Activated T-cell treated with anti-CD3 and anti-CD28 coated beads, Interleukin-2, amount 50 U/mL, for 24 hours (primary cell): ENCODE data around the gene XCR1.

Experiments used
- DNase-seq: peaks from one replicate; pipeline ENCODE4 v3.0.0-alpha.2; 2020
- H3K27ac Mint-ChIP-seq: 2 replicates; pipeline ENCODE4 v1.8.0; 2020; ENCODE audit warnings: mild to moderate bottlenecking, mixed read lengths
- H3K27me3 Mint-ChIP-seq: 2 replicates; pipeline ENCODE4 v1.8.0; 2020; ENCODE audit warnings: mixed read lengths
- H3K36me3 Mint-ChIP-seq: 2 replicates; pipeline ENCODE4 v1.8.0; 2020; ENCODE audit warnings: low read depth, mixed read lengths
- H3K4me1 Mint-ChIP-seq: 2 replicates; pipeline ENCODE4 v1.8.0; 2020; ENCODE audit warnings: low read depth, mixed read lengths
- H3K4me3 Mint-ChIP-seq: 2 replicates; pipeline ENCODE4 v1.8.0; 2020; ENCODE audit warnings: mild to moderate bottlenecking, moderate library complexity, mixed read lengths
- H3K9me3 Mint-ChIP-seq: 2 replicates; pipeline ENCODE4 v1.8.0; 2020; ENCODE audit warnings: mixed read lengths

The XCR1 gene

DNA sequence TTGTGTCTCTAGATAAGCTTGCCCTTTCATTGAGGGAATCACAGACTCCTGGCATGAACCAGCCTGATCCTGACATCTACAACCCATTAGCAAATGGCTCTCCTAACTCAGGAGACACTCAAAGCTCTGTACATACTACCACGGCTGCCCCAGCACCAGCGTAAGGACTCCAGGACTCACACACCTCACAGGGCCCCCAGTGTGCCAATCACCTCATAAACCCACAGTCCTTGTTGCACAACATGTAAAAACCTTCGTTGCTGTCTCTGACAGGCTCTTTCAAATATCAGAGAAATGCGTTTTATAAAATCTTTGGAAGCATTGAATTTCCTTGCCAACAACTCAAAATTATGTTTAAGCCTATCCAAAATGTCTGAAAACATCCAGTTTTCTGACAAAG lies 38.9 kb downstream of the XCR1 start:
- H3K4me3 Mint-ChIP-seq: no peak overlapping the region
- H3K27ac Mint-ChIP-seq: peak overlapping the region; percentile 72
- H3K4me1 Mint-ChIP-seq: peaks cover 77% of the 10 kb centered on the region
- H3K9me3 Mint-ChIP-seq: peaks cover 3% of the 10 kb centered on the region
- peaks cover 57% of the 10 kb centered on the region for H3K36me3 Mint-ChIP-seq
- no peak for DNase-seq
- no peaks in the 10 kb centered on the region for H3K27me3 Mint-ChIP-seq

DNA sequence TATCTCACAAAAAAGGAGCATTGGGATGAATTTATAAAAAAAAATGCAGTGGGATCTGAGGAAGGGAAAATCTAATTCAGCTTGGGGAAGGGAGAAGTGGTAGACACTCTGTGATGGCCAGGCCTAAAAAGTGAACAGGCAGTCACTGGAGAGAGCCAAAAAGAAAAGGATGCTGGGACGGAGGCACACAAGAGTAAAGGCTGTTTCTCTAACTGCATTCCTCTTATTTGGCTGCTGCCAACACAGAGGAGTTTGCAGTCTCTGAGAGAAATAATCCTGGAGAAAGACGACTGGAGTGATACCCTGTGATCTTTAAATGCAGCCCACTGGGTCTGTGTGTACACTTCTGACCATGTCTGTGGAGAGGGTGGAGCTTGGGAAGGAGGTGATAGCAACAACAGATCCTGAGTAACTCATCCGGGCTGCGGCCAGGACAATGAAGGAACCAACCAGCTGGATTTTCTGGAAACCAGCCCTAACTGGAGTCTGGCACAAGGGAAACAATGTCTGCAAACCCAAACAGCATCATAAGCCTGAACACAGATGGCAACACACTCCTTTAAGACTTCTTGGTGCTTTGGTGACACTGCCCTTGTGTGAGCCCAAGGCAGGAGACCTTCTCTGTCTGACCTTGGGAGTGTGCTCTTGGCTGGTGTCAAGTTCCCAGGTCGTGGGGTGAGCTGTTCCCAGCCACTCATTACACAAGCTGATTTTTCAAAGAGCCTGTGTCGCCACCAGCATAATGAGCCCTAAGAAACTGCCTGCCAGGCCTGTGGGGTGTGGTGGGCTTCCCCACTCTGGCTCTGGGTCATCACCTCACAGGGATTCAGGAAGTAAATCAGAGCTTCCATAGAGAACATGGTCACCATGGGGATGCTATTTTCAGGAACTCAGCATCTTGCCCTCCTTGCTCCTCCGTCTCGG lies 39.7 kb downstream of the XCR1 start:
- H3K4me3 Mint-ChIP-seq: no peak overlapping the region
- H3K36me3 Mint-ChIP-seq: peaks cover 57% of the 10 kb centered on the region

DNA sequence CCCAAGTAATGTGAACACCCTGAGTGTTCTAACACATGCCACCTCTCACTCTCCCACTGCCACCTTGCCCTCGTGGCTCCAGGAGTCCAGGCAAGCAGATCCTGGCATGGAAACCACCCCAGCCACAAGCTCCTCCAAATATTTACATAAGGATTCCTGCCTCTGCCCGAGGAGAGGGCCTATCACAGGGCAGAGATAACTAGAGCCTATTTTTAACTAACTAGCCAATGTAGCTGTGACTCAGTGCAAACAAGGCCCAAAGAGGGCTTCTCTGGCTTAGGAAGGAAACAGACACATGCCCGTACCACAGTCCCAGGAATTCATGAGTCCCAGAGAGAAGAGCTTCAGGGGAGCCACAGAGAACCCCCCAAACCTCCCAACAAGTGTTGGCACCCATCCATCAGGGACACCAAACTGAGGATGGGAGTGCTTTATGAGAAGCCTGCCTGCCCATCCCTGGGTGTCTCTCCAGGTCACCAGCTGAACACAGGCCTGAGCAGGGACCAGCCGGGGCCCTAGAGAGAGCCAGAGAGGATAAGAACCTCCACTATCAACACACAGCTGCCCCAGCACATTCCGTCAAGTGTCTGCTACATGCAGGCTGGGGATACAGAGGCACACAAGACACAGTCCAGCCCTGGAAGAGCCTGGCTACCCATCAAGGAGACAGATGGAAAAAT lies 40.8 kb downstream of the XCR1 start:
- Mint-ChIP-seq H3K9me3 (no peaks in the 10 kb centered on the region), H3K4me3 (no peak overlapping the region), H3K36me3 (peaks cover 61% of the 10 kb centered on the region), H3K27ac (peak overlapping the region; percentile 28), H3K4me1 (peaks cover 68% of the 10 kb centered on the region), H3K27me3 (no peaks in the 10 kb centered on the region)
- DNase-seq: no peak

More for the DNA sequence above, 39.7 kb downstream of the XCR1 start:
- Mint-ChIP-seq H3K9me3 (no peaks in the 10 kb centered on the region), H3K27ac (peak overlapping the region; percentile 72), H3K4me1 (peaks cover 70% of the 10 kb centered on the region), H3K27me3 (no peaks in the 10 kb centered on the region)
- DNase-seq: no peak

- no peaks in the 10 kb centered on the region for H3K9me3 Mint-ChIP-seq
- no peaks in the 10 kb centered on the region for H3K27me3 Mint-ChIP-seq
- no peak for DNase-seq
- H3K4me1 Mint-ChIP-seq: peaks cover 72% of the 10 kb centered on the region
- peaks cover 66% of the 10 kb centered on the region for H3K36me3 Mint-ChIP-seq
- H3K4me3 Mint-ChIP-seq: no peak overlapping the region
- peak overlapping the region; percentile 28 for H3K27ac Mint-ChIP-seq
Measured at GRCh38 chr3:45985532-45986302, 41.6 kb downstream of the XCR1 start.

GRCh38 chr3:45984331-45985312 lies 42.7 kb downstream of the XCR1 start:
- Mint-ChIP-seq H3K27me3 (no peaks in the 10 kb centered on the region), H3K27ac (peak overlapping the region; percentile 27), H3K4me1 (peaks cover 72% of the 10 kb centered on the region), H3K9me3 (no peaks in the 10 kb centered on the region), H3K36me3 (peaks cover 74% of the 10 kb centered on the region), H3K4me3 (no peak overlapping the region)
- DNase-seq: no peak

- no peak for DNase-seq
- Mint-ChIP-seq H3K36me3 (peaks cover 82% of the 10 kb centered on the region), H3K9me3 (no peaks in the 10 kb centered on the region), H3K27me3 (no peaks in the 10 kb centered on the region), H3K4me1 (peaks cover 71% of the 10 kb centered on the region), H3K4me3 (no peak overlapping the region), H3K27ac (no peak overlapping the region)
Measured at GRCh38 chr3:45983770-45984169, 43.5 kb downstream of the XCR1 start.

DNA sequence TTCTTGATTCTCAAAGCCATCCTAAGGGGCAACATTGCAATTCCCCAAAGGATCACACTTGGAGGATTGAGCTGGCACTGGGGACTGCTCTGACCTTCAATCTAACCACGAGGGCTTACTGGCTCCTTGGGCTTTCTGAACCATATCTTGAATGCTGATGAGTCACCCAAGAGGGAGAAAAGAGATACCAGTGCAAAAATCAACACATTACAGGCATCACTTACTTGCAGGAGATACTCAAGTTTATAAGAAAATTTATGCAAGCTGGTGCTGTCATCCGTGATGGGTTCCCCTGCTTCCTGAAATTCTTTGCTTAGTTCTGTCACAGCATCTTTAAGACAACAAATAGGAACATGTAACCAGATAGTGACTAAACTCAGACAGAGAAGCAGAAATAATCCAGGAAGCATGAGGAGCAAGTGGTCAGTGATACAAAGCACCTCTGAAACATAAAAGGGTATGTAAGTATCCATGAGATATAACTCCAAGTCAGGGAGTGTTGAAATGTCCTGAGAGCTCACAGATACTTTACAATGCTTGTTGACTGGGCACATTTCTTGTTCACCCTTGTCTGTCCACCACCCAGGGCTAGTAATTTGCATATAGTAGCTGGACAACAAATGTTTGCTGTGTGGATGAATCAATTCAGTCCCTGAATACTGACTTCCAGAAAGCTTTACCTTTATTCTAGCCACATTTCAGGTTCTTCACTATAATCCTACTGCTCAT lies 45.8 kb downstream of the XCR1 start:
- H3K9me3 Mint-ChIP-seq: peaks cover 2% of the 10 kb centered on the region
- peak overlapping the region; percentile 10 for H3K27ac Mint-ChIP-seq
- peaks cover 69% of the 10 kb centered on the region for H3K4me1 Mint-ChIP-seq
- H3K36me3 Mint-ChIP-seq: peaks cover 91% of the 10 kb centered on the region
- H3K4me3 Mint-ChIP-seq: no peak overlapping the region
- DNase-seq: no peak
- H3K27me3 Mint-ChIP-seq: no peaks in the 10 kb centered on the region

GRCh38 chr3:45980819-45981218 lies 46.5 kb downstream of the XCR1 start:
- peak overlapping the region; percentile 62 for H3K27ac Mint-ChIP-seq
- no peaks in the 10 kb centered on the region for H3K27me3 Mint-ChIP-seq
- peaks cover 69% of the 10 kb centered on the region for H3K4me1 Mint-ChIP-seq
- H3K9me3 Mint-ChIP-seq: peaks cover 2% of the 10 kb centered on the region
- no peak for DNase-seq
- peaks cover 90% of the 10 kb centered on the region for H3K36me3 Mint-ChIP-seq
- H3K4me3 Mint-ChIP-seq: no peak overlapping the region

- Mint-ChIP-seq H3K36me3 (peaks cover 91% of the 10 kb centered on the region), H3K4me3 (peak overlapping the region; percentile 40), H3K9me3 (peaks cover 2% of the 10 kb centered on the region), H3K4me1 (peaks cover 71% of the 10 kb centered on the region), H3K27me3 (no peaks in the 10 kb centered on the region), H3K27ac (peak overlapping the region; percentile 70)
- DNase-seq: no peak
Measured at GRCh38 chr3:45980229-45980813, 47.0 kb downstream of the XCR1 start.

GRCh38 chr3:45979378-45979777 lies 47.9 kb downstream of the XCR1 start:
- peaks cover 2% of the 10 kb centered on the region for H3K9me3 Mint-ChIP-seq
- no peak for DNase-seq
- peaks cover 90% of the 10 kb centered on the region for H3K36me3 Mint-ChIP-seq
- no peaks in the 10 kb centered on the region for H3K27me3 Mint-ChIP-seq
- peaks cover 76% of the 10 kb centered on the region for H3K4me1 Mint-ChIP-seq
- peak overlapping the region; percentile 37 for H3K4me3 Mint-ChIP-seq
- H3K27ac Mint-ChIP-seq: peak overlapping the region; percentile 59

GRCh38 chr3:45978006-45978761 lies 49.1 kb downstream of the XCR1 start:
- DNase-seq: no peak
- peak overlapping the region; percentile 55 for H3K4me3 Mint-ChIP-seq
- peak overlapping the region; percentile 85 for H3K27ac Mint-ChIP-seq

More at GRCh38 chr3:45978006-45978761, 49.1 kb downstream of the XCR1 start:
- H3K4me1 Mint-ChIP-seq: peaks cover 82% of the 10 kb centered on the region
- peaks cover 88% of the 10 kb centered on the region for H3K36me3 Mint-ChIP-seq
- no peaks in the 10 kb centered on the region for H3K27me3 Mint-ChIP-seq
- peaks cover 2% of the 10 kb centered on the region for H3K9me3 Mint-ChIP-seq
